M059J (cell line): ENCODE data around the gene CMKLR1. TPM values are rescaled to one million over a fixed set of nuclear protein-coding genes. Genes with fewer than 3 reads are reported as not detected.
A peak's percentile ranks its signal among the peaks of the same experiment; 100 is the strongest.

Experiments used
- DNase-seq: peaks from one replicate; pipeline ENCODE4 v3.0.0-alpha.2; 2012; ENCODE audit warnings: low read depth
- total RNA-seq: library from RNA; depleted of rRNA; stranded (reverse); fragments of >200 nt; shearing (Covaris generic); gene quantifications from 2 replicates; pipeline ENCODE4 v1.2.3, GENCODE V29; 2014

Gene CMKLR1
- total RNA-seq, 1 experiment from 2014 or later, result 0.05 TPM

GRCh38 chr12:108268397-108268796 lies 70.7 kb downstream of the CMKLR1 start:
- DNase-seq, result no peak

- no peak for DNase-seq
These were observed 71.7 kb downstream of the CMKLR1 start for GRCh38 chr12:108267450-108267849.

GRCh38 chr12:108266131-108266530 lies 73.0 kb downstream of the CMKLR1 start:
- DNase-seq, result no peak

- DNase-seq, result no peak
These were observed 73.6 kb downstream of the CMKLR1 start for GRCh38 chr12:108265505-108265904.

GRCh38 chr12:108260969-108261368 lies 78.1 kb downstream of the CMKLR1 start:
- DNase-seq, result no peak

- DNase-seq, result no peak
These were observed 79.1 kb downstream of the CMKLR1 start for GRCh38 chr12:108260039-108260438.

- no peak for DNase-seq
These were observed 81.5 kb downstream of the CMKLR1 start for GRCh38 chr12:108257610-108258106.

- peak; percentile 2 for DNase-seq
These were observed 82.1 kb downstream of the CMKLR1 start for GRCh38 chr12:108257004-108257403.

- no peak for DNase-seq
These were observed 83.9 kb downstream of the CMKLR1 start for GRCh38 chr12:108255252-108255602.

GRCh38 chr12:108254517-108255251 lies 84.4 kb downstream of the CMKLR1 start:
- DNase-seq, result no peak

- no peak for DNase-seq
These were observed 85.1 kb downstream of the CMKLR1 start for GRCh38 chr12:108254030-108254429.

- no peak for DNase-seq
These were observed 85.6 kb downstream of the CMKLR1 start for GRCh38 chr12:108253540-108253939.

- DNase-seq, result no peak
These were observed 86.6 kb downstream of the CMKLR1 start for GRCh38 chr12:108252523-108252922.

GRCh38 chr12:108248011-108248410 lies 91.1 kb downstream of the CMKLR1 start:
- no peak for DNase-seq

- no peak for DNase-seq
These were observed 92.0 kb downstream of the CMKLR1 start for GRCh38 chr12:108247130-108247529.

GRCh38 chr12:108241986-108242703 lies 97.0 kb downstream of the CMKLR1 start:
- peak; percentile 23 for DNase-seq

- no peak for DNase-seq
These were observed 98.2 kb downstream of the CMKLR1 start for GRCh38 chr12:108240928-108241327.

- no peak for DNase-seq
These were observed 98.9 kb downstream of the CMKLR1 start for GRCh38 chr12:108240027-108240785.

- DNase-seq, result no peak
These were observed 99.7 kb downstream of the CMKLR1 start for GRCh38 chr12:108239378-108239777.

GRCh38 chr12:108238474-108238873 lies 100.6 kb downstream of the CMKLR1 start:
- no peak for DNase-seq
